GM12874 (cell line): ENCODE data around the gene MAP3K3.

Experiments
- TF ChIP-seq, protein P1 (sequence below): IDR thresholded peaks from 2 replicates; pipeline ENCODE4 v1.5.1; 2011; ENCODE audit warnings: low read depth, mild to moderate bottlenecking, control low read depth, low read length, moderate library complexity; ENCODE audit not compliant: insufficient read depth

MAP3K3 gene

DNA sequence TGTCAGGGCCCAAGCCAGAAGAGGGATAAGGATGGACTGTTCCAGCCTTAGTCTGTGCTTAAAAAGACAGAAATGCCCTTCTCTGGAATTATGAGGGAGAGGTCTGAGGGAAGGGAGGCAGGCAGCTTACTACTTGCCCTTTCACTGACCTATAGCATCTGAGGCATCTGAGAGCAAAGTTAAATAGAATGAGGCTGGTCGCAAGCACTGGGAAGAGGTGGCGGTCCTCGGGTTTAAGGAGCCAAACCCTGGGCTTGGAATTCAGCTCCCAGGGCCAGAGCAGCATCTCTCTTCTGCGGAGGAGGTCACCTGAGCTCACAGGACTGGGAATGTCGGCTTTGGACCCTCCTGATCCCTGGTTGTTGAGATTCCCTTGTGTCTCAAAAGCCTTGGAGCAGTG lies 80.8 kb downstream of the MAP3K3 start:
- TF ChIP-seq, protein P1, sequence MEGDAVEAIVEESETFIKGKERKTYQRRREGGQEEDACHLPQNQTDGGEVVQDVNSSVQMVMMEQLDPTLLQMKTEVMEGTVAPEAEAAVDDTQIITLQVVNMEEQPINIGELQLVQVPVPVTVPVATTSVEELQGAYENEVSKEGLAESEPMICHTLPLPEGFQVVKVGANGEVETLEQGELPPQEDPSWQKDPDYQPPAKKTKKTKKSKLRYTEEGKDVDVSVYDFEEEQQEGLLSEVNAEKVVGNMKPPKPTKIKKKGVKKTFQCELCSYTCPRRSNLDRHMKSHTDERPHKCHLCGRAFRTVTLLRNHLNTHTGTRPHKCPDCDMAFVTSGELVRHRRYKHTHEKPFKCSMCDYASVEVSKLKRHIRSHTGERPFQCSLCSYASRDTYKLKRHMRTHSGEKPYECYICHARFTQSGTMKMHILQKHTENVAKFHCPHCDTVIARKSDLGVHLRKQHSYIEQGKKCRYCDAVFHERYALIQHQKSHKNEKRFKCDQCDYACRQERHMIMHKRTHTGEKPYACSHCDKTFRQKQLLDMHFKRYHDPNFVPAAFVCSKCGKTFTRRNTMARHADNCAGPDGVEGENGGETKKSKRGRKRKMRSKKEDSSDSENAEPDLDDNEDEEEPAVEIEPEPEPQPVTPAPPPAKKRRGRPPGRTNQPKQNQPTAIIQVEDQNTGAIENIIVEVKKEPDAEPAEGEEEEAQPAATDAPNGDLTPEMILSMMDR = no peak

DNA sequence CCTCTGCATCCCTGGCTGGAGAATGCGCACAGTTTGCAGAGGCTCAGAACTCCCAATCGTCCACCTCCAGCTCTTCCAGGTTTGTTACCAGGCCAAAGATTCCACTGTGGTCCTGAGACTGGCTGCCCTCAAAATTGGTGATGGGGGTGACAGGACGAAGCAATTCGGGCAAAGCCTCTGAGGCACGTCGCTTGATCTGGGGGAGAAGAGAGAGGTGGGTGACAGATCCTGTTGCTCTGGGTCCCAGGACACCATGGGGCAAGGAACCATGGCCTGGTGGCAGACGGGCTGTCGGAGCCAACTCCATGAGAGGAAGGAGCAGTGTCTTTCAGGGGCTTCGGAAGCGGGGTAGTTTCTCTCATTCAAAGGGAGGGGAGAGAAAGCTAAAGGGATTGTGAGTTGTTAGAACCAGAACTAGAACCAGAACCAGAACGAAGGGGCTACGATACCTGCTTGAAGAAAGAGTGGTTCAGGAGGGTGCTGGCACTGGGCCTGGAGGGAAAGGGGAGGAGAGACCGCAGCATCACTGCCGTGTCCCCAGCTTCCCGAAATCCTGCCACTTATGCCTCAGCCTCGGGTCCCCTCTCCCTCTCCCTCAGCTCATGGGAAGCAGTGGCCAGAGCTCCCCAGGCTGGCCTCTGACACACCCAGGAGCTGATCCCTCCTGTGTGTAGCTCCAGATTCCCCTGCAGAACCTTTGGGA lies 81.5 kb downstream of the MAP3K3 start:
- TF ChIP-seq, protein P1 = no peak

DNA sequence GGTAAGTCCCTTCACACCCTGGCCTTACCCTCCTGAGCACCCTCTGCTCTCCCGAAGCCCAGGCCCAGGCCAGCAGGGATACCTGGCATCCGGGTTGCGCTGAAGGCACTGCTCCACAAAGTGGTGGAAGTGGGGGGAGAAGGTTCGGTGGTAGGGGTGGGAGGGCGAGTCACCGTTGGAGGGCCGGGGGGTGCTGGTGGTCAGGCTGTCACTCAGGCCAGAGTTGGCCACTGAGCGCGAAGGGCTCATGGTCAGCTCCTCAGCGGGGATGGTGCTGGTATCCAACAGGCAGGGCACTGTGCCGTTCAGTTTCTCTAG lies 82.0 kb downstream of the MAP3K3 start:
- TF ChIP-seq, protein P1 = no peak

DNA sequence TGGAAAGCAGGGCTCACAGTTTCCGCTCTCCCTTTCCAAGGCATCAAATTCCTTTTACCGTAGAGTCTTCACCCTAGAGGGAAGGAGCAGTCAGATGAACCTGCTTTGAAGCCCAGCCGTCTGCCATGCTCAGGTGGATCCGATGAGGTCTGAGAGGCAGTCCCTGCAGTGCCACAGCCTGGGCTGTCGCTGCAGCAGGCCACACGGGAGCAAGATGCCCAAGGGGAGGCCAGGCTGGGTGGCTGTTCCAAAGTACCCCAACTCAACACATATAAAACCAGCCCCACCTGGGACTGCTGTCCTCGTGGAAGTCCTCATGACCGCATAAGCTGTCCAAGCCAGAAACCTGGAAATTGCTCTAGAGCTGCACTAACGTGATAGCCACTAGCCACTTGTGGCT lies 82.6 kb downstream of the MAP3K3 start:
- TF ChIP-seq, protein P1 = no peak

DNA sequence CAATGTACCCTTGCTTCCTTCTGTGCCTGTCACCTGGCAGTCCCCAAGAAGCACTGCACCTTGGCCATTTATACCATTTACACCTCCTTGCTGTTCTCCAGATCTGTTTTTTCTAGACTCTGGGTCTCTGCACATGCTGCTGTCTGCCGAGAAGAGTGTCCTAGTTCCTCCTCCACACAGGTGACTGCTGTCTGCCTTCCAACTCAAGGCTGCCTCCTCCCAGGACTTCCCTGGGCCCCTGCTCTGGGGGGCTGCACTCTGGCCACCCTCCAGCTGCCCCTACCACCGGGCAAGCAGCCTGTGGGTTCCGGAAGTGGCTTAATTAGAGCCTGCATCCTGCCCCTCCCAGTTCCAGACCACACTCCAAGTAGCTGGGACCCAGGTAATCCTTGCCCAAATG lies 83.4 kb downstream of the MAP3K3 start:
- TF ChIP-seq, protein P1 = no peak

DNA sequence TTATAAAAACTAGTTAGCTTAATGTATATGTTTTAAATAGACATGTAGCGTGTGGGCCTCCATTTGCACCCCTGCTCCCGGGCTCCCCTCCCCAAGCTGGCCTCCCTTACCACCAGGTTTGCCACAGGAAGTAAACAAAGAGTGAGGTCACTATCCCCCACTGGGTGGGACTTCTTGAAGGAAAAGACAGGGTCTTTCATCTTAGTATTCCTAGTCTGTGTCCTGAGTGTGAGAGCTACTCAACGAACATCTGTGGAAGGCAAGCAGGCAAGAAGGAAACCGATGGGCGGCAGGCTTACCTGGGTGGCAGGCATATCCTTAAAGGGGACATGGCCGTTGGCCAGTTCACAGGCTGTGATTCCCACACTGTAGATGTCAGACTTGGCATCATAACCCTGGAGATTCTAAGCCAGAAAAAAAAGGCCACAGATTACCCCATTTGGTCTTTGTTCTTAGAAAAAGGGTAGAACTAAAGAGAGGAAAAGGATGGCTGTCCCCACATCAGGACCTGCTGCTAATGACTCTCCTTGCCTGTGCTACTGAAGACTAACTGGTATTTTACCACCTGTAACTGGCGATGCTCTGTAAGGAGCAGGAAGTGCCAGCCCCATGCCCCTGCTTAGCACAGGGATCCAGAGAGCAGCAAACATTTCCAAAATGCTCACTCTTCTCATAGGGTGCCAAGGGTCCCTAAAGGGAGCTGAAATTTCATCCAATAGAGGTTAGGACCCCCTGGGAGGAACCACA lies 84.3 kb downstream of the MAP3K3 start:
- TF ChIP-seq, protein P1 = no peak

DNA sequence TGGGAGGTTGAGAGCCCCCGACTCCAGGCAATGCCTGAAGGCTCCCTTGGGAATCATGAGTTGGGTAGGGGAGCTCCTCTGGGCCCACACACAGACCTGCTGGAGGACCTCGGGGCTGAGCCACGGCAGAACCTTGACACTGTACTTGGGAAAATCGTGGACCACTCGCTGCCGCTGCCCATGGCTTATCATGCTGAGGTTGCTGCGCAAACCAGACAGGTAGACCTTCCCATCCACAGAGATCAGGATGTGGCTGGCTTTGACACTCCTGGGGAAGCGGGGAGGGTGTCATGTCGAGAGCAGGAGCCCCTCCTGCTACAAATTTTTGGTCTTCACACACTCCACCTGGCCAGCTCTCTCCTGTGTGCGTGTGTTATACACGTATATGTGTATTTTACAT lies 84.9 kb downstream of the MAP3K3 start:
- TF ChIP-seq, protein P1 = no peak
